HG03025 (cell line): ENCODE measurements around the gene HS3ST2.
"Not testable (repeated sequence)": the region's sequence is repeated elsewhere in the genome, so short reads cannot be mapped to it uniquely, and the experiment has no call there.

Experiments used
- ATAC-seq: cut with Tn5 transposase; IDR thresholded peaks from one replicate; pipeline ENCODE4 v1.9.1; 2021; ENCODE audit warnings: mild to moderate bottlenecking, moderate library complexity; ENCODE audit not compliant: unreplicated experiment, low FRiP score

HS3ST2 gene

GRCh38 chr16:22928882-22929435 lies 115.0 kb downstream of the HS3ST2 start:
- ATAC-seq: no peak

GRCh38 chr16:22929461-22929860 lies 115.5 kb downstream of the HS3ST2 start:
- ATAC-seq: no peak

- no peak for ATAC-seq
Observed at GRCh38 chr16:22932032-22932771, 118.2 kb downstream of the HS3ST2 start.

- no peak for ATAC-seq
Observed at GRCh38 chr16:22933173-22933572, 119.2 kb downstream of the HS3ST2 start.

- ATAC-seq: no peak
Observed at GRCh38 chr16:22934786-22935185, 120.8 kb downstream of the HS3ST2 start.

- ATAC-seq: no peak
Observed at GRCh38 chr16:22937169-22937568, 123.2 kb downstream of the HS3ST2 start.

GRCh38 chr16:22938647-22939046 lies 124.7 kb downstream of the HS3ST2 start:
- ATAC-seq: no peak

- ATAC-seq: not testable (repeated sequence)
Observed at GRCh38 chr16:22939744-22940363, 125.9 kb downstream of the HS3ST2 start.

- ATAC-seq: no peak
Observed at GRCh38 chr16:22941970-22942501, 128.1 kb downstream of the HS3ST2 start.

GRCh38 chr16:22942811-22943210 lies 128.8 kb downstream of the HS3ST2 start:
- no peak for ATAC-seq

GRCh38 chr16:22945361-22945760 lies 131.4 kb downstream of the HS3ST2 start:
- no peak for ATAC-seq

GRCh38 chr16:22946433-22946832 lies 132.5 kb downstream of the HS3ST2 start:
- no peak for ATAC-seq

- no peak for ATAC-seq
Observed at GRCh38 chr16:22948058-22948602, 134.2 kb downstream of the HS3ST2 start.

- ATAC-seq: no peak
Observed at GRCh38 chr16:22948603-22949368, 134.8 kb downstream of the HS3ST2 start.

- ATAC-seq: no peak
Observed at GRCh38 chr16:22955461-22956070, 141.6 kb downstream of the HS3ST2 start.

GRCh38 chr16:22961206-22961605 lies 147.2 kb downstream of the HS3ST2 start:
- no peak for ATAC-seq

- ATAC-seq: no peak
Observed at GRCh38 chr16:22962905-22963304, 148.9 kb downstream of the HS3ST2 start.
